HG03103 (cell line): ENCODE results near the gene FZD10.

Experiments used
- ATAC-seq: cut with Tn5 transposase; IDR thresholded peaks from one replicate; pipeline ENCODE4 v1.9.1; 2021; ENCODE audit warnings: low read depth; ENCODE audit not compliant: unreplicated experiment

Gene FZD10

DNA sequence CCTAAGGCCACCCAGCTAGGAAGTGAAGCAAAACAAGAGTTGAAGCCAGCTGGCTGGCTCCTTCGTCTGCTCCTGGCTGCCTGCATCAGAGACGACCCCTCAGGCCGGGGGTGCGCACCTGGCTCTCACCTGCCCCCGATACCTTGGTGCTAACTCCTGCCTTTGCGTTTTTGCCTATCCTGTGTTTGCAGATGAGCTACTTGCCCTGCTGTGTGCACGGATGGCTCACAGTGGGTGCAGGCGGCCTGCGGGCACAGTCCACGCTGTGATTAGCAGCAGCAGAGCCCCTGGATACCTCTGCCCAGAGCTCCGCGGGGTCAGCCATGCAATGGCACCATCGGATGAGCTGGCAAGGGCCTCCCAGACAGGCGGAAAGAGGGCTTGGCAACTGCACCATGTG, 31.2 kb upstream of the FZD10 start:
- ATAC-seq = no peak

DNA sequence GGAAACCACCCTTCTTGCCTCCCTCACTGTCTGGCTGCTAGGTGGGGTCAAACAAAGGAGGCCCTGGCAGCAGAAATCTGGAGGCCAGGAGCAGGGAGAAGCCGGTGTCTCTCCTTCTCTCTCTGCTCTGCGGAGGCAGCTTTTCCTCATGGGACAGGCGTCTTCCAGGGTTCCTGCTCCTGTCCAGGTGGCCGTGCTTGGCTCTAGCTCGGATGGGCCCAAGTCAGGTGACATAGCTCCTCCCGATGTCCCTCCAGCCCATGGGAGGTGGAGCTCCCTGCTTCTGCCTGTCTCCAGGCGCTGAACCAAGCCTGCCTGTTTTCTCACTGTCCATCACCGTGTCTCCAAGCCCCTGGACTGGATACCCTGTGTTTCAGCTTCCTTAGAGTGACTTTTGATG, 30.5 kb upstream of the FZD10 start:
- ATAC-seq = no peak

- ATAC-seq = no peak
Measured at GRCh38 chr12:130132831-130133511, 29.3 kb upstream of the FZD10 start.

GRCh38 chr12:130133851-130134562, 28.3 kb upstream of the FZD10 start:
- no peak for ATAC-seq

DNA sequence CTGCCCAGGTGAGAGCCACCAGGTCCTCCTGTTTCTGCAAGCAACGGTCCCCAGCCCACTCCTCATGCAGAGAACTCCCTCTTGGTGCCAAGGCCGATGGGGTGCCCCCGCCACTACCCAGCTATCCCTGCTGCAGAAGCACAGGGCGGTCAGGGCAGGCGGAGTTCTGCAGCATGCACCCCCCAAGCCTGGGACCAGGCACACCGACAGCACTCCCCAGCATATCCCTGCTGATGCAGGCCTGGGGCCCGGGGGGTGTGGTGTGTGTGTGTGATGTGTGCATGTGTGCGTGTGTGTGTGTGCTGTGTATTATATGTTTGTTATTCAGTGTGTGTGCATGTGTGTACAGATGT, 27.7 kb upstream of the FZD10 start:
- ATAC-seq = no peak

GRCh38 chr12:130136509-130137039, 25.7 kb upstream of the FZD10 start:
- ATAC-seq = no peak

DNA sequence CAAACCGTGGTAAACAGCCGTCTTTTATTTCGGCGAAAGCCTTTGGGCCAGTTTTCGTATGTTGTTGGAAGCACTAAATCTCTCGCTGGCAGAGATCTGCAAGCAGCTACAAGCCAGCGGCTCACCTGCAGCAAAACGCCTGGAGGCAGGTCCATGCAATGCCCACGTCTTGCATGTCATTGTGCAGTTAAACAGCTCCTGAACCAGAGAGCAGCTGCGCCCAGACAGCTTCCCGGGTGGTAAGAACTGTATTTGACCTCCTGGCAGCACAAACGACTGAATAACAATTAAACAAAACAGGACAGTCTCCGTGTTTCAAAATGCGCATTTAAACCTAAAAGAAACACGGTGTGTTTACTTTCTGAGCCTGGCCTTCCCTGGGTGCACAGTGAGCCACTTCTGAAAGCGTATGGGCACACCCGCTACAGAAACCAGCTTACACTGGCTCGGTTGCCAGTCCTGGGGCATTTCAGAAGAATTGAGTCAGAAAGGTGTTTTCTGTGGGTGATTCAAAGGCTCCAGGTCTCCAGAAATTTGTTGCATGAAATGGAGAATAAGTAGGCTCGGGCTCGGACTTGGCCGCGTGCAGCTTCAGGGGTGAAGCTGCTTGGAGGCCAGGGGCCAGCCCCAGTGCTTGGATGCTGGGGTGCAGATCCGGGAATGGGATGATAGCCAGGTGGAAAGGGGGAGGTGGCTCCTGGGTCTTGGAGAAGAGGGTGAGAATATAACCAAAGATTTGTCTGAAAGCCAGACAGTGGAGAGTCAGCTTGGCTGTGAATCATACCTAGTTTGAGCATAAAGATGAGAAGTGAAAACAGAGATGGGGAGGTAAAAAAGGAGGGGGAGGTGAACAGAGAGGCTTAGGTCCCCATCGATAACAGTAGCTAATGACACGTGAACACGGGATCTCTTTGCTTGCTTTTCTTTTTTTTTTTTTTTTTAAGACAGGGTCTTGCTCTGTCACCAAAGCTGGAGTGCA, 24.9 kb upstream of the FZD10 start:
- ATAC-seq = no peak

GRCh38 chr12:130138478-130138877, 23.8 kb upstream of the FZD10 start:
- ATAC-seq = no peak

- no peak for ATAC-seq
Measured at GRCh38 chr12:130139567-130140421, 22.5 kb upstream of the FZD10 start.

- no peak for ATAC-seq
Measured at GRCh38 chr12:130141105-130141504, 21.2 kb upstream of the FZD10 start.

GRCh38 chr12:130141901-130142683, 20.2 kb upstream of the FZD10 start:
- no peak for ATAC-seq

- no peak for ATAC-seq
Measured at GRCh38 chr12:130142736-130143135, 19.5 kb upstream of the FZD10 start.

- no peak for ATAC-seq
Measured at GRCh38 chr12:130143136-130143535, 19.1 kb upstream of the FZD10 start.

DNA sequence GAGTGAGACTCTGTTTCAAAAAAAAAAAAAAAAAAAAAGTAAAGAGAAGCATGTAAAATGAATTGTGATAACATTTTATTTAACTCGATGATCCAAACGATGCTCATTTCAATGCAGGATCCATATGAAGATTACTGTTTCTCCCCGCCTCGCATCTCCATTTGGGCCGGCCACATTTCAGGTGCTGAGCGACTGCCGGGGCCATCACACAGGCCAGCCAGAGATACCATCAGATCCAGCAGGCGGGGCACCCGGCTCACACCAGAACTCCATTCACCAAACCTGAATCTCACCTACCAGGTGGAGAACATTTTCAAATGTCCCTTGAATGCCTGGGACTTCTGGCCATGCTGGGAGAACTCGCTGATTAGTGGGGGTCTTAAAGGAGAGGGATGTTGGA, 18.0 kb upstream of the FZD10 start:
- no peak for ATAC-seq

DNA sequence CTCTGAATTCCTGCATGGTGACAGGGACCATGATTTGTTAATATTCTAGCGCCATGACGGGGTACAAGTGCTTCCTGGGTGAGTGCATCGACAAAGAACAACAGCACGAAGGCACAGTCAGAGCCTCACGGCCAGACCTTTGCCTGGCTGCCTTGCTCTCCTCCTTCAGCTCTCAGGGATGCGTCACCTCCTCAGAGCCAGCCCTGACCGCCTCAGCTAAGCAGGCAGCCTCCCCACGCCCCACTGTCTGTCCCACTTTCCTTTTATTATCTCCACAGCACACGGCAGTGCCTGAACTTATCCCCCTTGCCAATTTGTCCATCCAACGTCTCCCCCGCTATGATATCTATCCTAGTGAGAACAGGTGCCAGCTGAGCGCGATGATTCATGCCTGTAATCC, 16.5 kb upstream of the FZD10 start:
- ATAC-seq = no peak

DNA sequence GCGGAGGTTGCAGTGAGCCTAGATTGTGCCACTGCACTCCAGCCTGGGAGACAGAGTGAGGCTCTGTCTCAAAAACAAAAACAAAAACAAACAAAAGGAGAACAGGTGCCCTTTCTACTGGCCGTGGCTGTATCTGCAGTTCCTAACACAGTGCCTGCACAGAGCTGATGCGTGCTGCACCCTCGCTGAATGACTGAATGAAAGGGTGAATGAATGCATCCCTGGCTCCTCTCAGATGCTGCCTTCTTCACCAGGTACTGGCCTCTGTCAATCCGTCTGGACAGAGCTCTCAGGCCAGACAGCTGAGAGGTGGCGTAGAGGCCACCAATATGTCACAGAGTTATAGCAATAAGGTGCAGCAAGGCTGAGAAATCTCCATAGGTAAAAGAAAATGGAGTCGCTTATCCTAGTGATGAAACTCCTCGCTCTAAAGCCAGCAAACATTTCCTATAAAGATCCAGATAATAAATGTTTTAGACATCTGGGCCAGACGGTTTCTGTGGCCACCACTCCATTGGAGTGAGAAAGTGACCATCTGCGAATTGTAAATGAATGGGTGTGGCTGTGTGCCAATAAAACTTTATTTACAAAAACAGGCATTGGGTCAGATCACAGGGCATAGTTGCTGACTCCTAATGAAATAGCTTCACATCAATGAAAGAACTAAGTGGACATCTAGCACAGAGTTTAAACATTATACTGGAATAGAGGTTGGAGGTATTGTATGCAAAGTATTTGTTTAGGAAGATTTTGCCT, 15.9 kb upstream of the FZD10 start:
- no peak for ATAC-seq

GRCh38 chr12:130147875-130148596, 14.2 kb upstream of the FZD10 start:
- ATAC-seq = no peak

- no peak for ATAC-seq
Measured at GRCh38 chr12:130151846-130152245, 10.4 kb upstream of the FZD10 start.
